SKM-1 (cell line): Measurements from ENCODE around the gene EYS.

Experiments used
- DNase-seq: peaks from one replicate; lab custom pipeline; 2025; ENCODE audit not compliant: unreplicated experiment; lab: John Stamatoyannopoulos, UW

The EYS gene

GRCh38 chr6:64985726-64986125 is 721.3 kb downstream of the EYS start:
- DNase-seq = no peak

- no peak for DNase-seq
Measured at GRCh38 chr6:64984948-64985347, 722.1 kb downstream of the EYS start.

GRCh38 chr6:64983089-64983488 is 723.9 kb downstream of the EYS start:
- DNase-seq = no peak

GRCh38 chr6:64973142-64973541 is 733.9 kb downstream of the EYS start:
- DNase-seq = no peak

GRCh38 chr6:64969139-64969538 is 737.9 kb downstream of the EYS start:
- DNase-seq = no peak

- DNase-seq = peak; percentile 45
Measured at GRCh38 chr6:64955435-64955848, 751.6 kb downstream of the EYS start.

- no peak for DNase-seq
Measured at GRCh38 chr6:64949257-64949656, 757.8 kb downstream of the EYS start.

- no peak for DNase-seq
Measured at GRCh38 chr6:64948261-64948660, 758.8 kb downstream of the EYS start.

GRCh38 chr6:64945450-64945849 is 761.6 kb downstream of the EYS start:
- no peak for DNase-seq

- no peak for DNase-seq
Measured at GRCh38 chr6:64932486-64932885, 774.5 kb downstream of the EYS start.

- no peak for DNase-seq
Measured at GRCh38 chr6:64930681-64931080, 776.3 kb downstream of the EYS start.

GRCh38 chr6:64926051-64926450 is 781.0 kb downstream of the EYS start:
- DNase-seq = no peak

- no peak for DNase-seq
Measured at GRCh38 chr6:64920257-64920656, 786.8 kb downstream of the EYS start.

GRCh38 chr6:64914124-64914523 is 792.9 kb downstream of the EYS start:
- no peak for DNase-seq

GRCh38 chr6:64912966-64913365 is 794.1 kb downstream of the EYS start:
- no peak for DNase-seq

GRCh38 chr6:64908104-64908503 is 798.9 kb downstream of the EYS start:
- DNase-seq = no peak

- no peak for DNase-seq
Measured at GRCh38 chr6:64904616-64905015, 802.4 kb downstream of the EYS start.

- no peak for DNase-seq
Measured at GRCh38 chr6:64902596-64902995, 804.4 kb downstream of the EYS start.

- no peak for DNase-seq
Measured at GRCh38 chr6:64896939-64897338, 810.1 kb downstream of the EYS start.

- DNase-seq = no peak
Measured at GRCh38 chr6:64895945-64896344, 811.1 kb downstream of the EYS start.

GRCh38 chr6:64890609-64891008 is 816.4 kb downstream of the EYS start:
- DNase-seq = no peak

- DNase-seq = no peak
Measured at GRCh38 chr6:64889144-64889543, 817.9 kb downstream of the EYS start.

- DNase-seq = no peak
Measured at GRCh38 chr6:64874776-64875175, 832.2 kb downstream of the EYS start.

- no peak for DNase-seq
Measured at GRCh38 chr6:64872633-64873032, 834.4 kb downstream of the EYS start.
